Stimulated activated CD8-positive, alpha-beta memory T cell treated with anti-CD3 and anti-CD28 coated beads, Interleukin-7, amount 100 ng/mL, for 24 hours (primary cell): ENCODE results near the gene VASH1.
A peak's percentile ranks its signal among the peaks of the same experiment; 100 is the strongest.

Experiments used
- DNase-seq: peaks from one replicate; pipeline ENCODE4 v3.0.0-alpha.2; 2020; ENCODE audit warnings: low read depth

The VASH1 gene

GRCh38 chr14:76742966-76743365 lies 18.3 kb upstream of the VASH1 start:
- DNase-seq: no peak

GRCh38 chr14:76752744-76753143 lies 8.5 kb upstream of the VASH1 start:
- DNase-seq: no peak

DNA sequence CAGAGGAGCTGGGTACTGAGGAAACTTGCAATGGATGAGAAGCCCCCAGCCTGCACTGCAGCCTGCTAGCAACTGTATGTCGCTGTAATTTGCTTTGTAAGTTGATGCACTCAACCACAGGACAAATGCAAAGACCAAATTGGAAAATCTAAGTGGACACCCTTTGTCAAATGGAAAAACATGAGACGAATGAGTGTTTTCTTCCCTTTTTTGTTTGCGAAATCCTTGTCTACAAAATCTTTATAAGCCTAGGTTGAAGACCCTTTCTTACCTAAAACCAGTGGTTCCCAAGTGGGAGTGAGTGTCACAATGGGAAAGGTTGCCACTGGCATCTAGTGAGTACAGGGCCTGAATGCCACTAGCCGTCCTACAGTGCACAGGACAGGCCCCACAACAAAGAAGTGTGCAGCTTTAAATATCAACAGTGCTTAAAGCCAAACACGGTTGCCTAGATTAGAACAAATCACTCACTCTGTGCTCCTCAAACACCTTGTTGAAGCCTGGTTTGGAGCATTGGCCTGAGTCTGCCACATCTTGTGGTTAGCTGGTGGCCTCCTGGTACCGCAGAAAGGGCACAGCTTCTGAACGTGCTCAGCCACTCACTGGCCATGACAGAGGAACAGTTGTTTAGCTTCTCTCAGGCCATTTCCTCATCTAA lies 7.6 kb upstream of the VASH1 start:
- no peak for DNase-seq

GRCh38 chr14:76754586-76754985 lies 6.7 kb upstream of the VASH1 start:
- no peak for DNase-seq

GRCh38 chr14:76755610-76756370 lies 5.5 kb upstream of the VASH1 start:
- DNase-seq: no peak

GRCh38 chr14:76756371-76756750 lies 4.9 kb upstream of the VASH1 start:
- no peak for DNase-seq

DNA sequence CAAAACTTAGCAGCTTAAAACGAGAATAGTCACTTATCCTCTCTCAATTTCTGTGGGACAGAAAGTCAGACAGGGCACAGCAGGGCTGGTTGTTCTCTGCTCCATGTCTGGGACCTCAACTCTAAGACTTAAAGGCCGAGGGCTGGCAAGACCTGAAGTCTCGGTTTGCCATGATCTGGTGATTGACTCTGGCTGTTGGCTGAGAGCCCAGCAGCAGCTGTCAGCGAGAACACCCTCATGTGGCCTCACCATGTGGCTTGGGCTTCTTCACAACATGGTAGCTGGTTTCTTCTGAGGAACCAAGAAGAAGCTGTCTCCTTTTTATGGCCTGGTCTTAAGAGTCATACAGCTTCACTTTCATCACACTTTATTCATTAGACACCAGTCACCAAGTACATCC lies 1.7 kb upstream of the VASH1 start:
- DNase-seq: no peak

- DNase-seq: no peak
Measured at GRCh38 chr14:76760331-76761135, 735 bp upstream of the VASH1 start.

DNA sequence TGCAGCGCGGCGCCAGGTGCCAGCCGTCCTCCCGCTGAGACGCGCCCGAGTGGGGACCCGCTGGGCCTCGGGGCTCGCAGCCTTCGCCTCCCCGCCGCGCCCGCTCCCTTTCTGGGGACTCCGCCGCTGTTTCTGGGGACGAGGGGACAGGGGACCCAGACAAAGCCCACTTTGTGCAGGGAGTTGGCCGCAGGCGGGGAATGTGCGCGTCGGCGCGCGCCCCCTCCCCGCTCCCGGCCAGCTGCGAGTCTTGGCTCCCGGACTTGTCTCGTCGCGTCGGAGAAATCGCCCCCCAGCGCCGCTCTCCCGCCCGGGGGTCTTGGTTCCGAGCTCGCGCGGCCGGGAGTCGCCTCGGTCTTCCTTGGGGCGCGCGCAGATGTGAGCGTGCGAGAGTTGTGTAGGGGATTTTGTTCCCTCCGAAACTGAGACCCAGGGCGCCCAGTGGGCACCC lies 717 bp downstream of the VASH1 start:
- no peak for DNase-seq

DNA sequence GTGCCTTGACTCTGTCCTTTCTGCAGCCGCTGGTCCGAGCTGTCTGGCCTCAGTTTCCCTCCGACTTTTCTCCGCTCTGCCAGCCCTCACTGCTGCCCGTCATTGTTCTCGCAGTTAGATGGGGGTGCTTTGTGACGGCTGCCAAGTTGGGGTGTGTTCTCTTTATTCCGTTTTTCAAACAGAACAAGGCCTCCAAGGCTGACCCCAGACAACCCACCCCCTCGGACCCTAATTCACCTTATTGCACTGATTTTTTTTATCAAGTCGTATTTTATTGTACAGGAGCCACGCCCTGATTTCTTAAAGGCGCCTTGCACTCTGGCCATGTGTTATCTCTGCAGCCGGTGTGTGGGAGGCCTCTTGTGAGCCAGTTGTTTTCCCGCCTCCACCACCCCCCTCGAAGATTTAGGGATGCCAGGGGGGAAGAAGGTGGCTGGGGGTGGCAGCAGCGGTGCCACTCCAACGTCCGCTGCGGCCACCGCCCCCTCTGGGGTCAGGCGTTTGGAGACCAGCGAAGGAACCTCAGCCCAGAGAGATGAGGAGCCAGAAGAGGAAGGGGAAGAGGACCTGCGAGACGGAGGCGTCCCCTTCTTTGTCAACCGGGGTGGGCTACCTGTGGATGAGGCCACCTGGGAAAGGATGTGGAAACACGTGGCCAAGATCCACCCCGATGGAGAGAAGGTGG lies 1.3 kb downstream of the VASH1 start:
- DNase-seq: no peak

- DNase-seq: no peak
Measured at GRCh38 chr14:76763096-76764041, 2.1 kb downstream of the VASH1 start.

DNA sequence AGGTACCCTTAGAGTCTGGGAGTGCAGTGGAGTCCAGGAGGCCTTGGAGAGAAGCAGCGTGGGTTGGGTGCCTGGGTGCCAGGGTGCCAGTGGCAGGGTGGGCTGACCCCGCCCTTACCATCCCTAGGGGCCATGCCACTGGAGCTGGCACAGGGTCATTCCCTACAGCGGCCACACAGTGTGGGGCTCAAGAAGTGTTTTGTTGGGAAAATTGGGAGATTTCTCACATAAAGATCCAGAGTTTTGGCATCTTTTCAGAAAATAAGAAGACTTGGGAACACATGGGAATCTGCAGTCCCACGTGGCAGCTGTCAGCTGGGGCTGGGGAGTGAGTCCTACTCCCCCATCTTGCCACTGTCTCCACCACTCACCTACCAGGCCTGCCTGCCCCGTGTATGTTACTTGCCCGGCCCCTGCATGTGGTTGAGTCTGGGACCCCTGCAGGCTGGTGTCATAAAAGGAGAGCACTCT lies 4.2 kb downstream of the VASH1 start:
- no peak for DNase-seq

DNA sequence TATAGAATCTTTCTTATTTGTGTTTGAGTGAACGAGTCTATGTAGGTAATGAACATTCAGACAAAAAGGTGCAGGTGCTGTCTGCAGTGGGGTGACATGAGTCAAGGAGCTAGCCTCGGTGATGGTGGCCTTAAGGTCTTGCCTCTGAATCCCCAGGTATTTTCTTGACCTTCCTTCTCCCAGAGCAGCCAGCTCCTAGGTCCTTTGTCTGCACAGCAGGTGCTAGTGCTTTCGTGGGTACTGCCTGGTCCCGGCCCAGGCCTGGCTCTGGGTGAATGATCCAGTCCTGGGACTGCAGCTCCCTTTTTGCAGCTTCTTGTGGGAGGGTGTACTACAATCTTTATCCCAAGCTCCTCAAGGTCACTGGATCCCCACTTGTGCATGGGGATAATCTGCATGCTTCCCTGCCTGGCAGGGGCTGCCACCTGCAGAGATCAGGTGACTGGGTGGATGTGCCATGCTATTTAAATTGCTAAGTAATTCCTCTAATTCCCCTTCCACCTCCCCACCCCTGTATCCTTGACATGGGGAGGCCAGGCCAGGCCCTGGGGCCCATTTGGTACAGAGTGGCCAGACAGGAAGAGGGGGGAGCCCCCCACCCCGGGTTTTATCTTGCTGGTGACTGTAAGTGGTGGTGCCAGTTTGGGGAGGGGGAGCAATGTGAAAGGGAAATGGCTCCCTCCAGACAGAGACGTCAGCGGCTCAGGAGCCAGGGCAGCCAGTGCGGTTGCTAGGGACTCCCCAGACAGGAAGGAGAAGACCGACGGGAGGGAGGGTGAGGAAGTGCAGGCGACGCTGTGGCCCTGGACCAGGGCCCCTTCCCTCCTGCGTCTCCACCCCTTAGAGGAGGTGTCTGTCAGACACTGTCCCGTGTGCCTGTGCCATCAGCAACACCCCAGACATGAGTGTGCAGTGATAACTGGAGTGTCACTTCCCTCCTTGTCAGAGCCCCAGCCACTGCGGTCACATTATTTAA lies 6.7 kb downstream of the VASH1 start:
- DNase-seq: peak; percentile 20

DNA sequence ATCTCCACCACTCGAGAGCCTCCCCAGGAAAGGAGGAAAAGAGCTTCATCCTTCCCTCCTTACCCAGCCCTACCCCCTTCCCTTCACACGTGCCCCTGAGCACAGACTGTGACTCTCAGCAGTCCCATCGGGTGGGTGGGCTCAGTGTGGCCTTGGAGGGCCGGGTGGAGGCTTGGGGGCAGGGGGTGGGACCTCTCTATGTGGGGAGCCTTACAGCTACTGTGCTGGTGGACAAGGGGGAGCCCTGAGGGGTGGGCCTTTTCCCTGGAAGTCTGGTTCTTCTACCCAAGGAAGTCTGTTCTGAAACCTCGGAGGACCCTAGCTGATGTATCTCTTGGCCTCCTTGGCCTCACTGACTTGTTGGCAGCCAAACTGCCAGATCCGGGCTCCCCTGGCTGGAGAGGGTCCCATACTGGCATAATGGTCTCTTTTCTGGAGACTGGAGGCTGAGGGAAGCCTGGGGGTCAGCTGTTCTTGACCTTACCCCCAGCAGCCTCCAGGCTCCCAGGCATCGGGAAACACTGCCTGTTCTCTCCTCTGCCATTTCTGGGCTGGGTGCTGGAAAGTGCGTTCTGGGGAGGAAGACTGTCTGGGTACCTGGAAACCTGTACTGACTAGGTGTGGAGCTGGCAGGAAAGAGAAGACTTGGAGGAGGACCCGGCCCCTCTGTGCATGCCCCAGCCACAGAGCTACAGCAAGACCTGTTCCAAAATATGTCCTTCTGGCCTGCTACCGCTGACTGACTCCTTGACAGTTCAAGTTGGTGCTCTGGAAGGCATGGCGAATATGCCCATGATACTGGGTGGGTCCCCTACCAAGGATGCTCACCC lies 7.6 kb downstream of the VASH1 start:
- DNase-seq: no peak

- DNase-seq: no peak
Measured at GRCh38 chr14:76769636-76770292, 8.5 kb downstream of the VASH1 start.

- DNase-seq: no peak
Measured at GRCh38 chr14:76770521-76771436, 9.5 kb downstream of the VASH1 start.

GRCh38 chr14:76771437-76771980 lies 10.2 kb downstream of the VASH1 start:
- no peak for DNase-seq
